ENCODE data around the gene DCAF12.

Gene DCAF12

GRCh38 chr9:34036625-34037024, 89.9 kb downstream of the DCAF12 start:
- Histone ChIP-seq H3K36me3 (ENCODE audit: insufficient read depth, low read length) (no peaks in the 10 kb centered on the region; the same call in 1 of the 2 replicates), H3K4me3 (ENCODE audit: low read length, poor library complexity, severe bottlenecking) (no peak overlapping the region), H3F3A (ENCODE audit: low read depth) (no peaks in the 10 kb centered on the region), H3K4me1 (ENCODE audit: insufficient read depth, low read length, poor library complexity, severe bottlenecking) (no peaks in the 10 kb centered on the region), H3K79me2 (ENCODE audit: insufficient read depth, low read length) (peaks cover 83% of the 10 kb centered on the region), H3K9ac (ENCODE audit: low read depth, low read length, poor library complexity, severe bottlenecking) (no peak overlapping the region), H3K27me3 (ENCODE audit: insufficient read depth, low read length, poor library complexity, severe bottlenecking) (no peaks in the 10 kb centered on the region), H2AFZ (ENCODE audit: low read length) (no peak overlapping the region), H4K20me1 (ENCODE audit: insufficient read depth, low read length, poor library complexity, severe bottlenecking) (peaks cover 30% of the 10 kb centered on the region), H3K9me3 (ENCODE audit: insufficient read depth, low read depth, low read length) (no peaks in the 10 kb centered on the region), H3K4me2 (ENCODE audit: low read depth, low read length, poor library complexity, severe bottlenecking) (no peak overlapping the region), H3K9me2 (replicated peaks; ENCODE audit: low read depth, low read length) (no peaks in the 10 kb centered on the region)
- TF ChIP-seq EZH2phosphoT487 (IDR thresholded peaks at IDR 0.05; ENCODE audit: borderline replicate concordance) = no peak
- no peak for TF ChIP-seq CTCF (conservative IDR thresholded peaks at IDR 0.05; ENCODE audit: low read length)
